ENCODE measurements around the gene VAV3.
"Not testable (repeated sequence)": the region's sequence is repeated elsewhere in the genome, so short reads cannot be mapped to it uniquely, and the experiment has no call there.

VAV3 gene

DNA sequence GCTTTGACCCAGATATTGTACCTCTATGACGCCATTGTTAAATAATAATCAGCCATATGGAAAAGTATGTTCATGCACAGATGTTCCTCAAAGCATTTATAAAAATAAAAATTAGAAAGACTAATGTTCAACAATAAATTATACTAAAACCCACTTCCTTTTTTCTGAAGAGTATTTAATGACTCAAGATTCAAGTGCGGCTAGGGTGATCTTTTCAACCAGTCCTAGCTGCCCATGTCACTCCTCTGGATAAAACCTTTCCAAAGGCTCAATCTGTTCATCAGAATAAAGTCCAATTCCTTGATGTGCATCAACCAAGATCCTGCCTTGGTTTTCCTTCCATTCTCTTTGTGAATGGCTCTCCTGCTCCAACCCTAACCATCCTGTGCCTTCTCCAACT lies 292.0 kb downstream of the VAV3 start:
- DNase-seq, result peak; percentile 16

GRCh38 chr1:107670397-107671040 lies 294.5 kb downstream of the VAV3 start:
- no peak for DNase-seq

GRCh38 chr1:107669996-107670395 lies 295.0 kb downstream of the VAV3 start:
- no peak for DNase-seq

DNA sequence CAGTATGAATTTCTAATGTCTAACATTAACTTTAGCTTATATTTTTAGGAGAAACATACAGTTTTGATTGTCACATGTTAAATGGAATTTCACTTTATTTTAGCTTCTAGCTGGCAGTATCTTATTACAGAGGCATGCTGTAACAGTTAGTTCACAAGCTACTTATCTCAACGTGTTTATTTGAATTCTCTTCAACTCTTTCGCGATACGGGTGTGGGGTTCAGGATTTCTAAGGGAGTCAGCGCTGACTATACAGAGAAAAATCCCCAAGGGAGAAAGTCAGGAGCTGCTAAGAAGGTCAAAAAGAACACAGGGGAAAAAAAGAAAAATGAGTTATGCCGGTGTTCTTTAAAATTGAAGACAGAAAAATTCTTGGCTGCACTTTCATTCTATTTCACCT lies 296.2 kb downstream of the VAV3 start:
- DNase-seq, result no peak

- no peak for DNase-seq
Observed at GRCh38 chr1:107666493-107666892, 298.5 kb downstream of the VAV3 start.

GRCh38 chr1:107664982-107665925 lies 299.7 kb downstream of the VAV3 start:
- DNase-seq, result no peak

GRCh38 chr1:107662971-107663370 lies 302.0 kb downstream of the VAV3 start:
- DNase-seq, result no peak

DNA sequence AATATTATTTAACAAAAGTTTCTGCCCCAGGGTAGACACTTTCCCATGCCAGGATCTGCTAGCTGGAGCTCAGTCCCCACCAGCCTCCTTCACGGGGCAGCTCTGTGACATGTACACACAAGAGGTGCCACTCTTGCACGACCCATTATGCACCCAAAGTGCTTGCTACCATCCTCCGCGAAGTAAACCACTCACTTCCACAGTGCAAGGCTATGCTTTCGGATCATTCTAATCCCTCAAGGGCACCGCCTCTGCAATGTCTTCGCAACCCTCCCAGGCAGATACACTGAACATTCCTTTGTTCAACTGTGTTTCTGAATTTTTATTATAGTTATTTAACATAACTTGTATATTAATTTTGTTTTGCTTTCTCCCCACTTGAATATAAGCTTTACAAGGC lies 303.8 kb downstream of the VAV3 start:
- DNase-seq, result no peak

- no peak for DNase-seq
Observed at GRCh38 chr1:107659961-107660360, 305.0 kb downstream of the VAV3 start.

DNA sequence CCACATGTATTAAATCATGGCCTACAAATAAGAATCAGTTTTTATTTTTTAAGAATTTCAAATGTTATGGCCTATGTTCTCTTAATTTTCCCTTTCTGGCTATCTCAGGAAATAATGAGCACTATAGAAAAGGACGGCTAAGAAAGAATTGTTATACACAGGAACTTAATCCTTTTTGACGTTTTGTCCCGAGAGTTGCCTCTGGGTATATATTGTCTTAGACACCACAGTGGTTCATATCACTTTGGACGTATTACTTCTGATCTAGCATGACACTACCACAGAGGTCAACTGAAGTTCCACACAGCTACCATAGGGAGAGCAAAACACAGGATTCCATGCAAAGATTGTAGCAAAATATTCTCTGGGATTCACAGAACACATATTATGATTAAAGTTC lies 307.6 kb downstream of the VAV3 start:
- DNase-seq, result no peak

DNA sequence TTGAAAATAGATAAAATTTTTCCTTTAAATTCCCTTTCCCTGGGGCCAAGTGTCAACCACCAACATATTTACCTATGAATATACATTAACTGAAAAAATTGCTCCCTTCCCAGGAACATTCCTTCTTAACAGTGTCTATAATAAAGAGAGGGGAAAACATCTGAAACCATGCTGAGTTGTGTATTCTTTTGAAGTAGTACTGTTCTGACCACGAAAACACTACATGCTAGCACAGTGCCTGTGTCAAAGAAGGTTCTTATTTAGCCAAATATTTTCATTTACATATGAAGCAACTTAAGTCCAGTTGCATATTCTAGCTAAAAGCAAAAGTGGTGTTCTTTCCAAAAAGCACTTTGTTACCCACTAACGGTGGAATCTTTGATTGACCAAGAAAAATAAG lies 311.2 kb downstream of the VAV3 start:
- no peak for DNase-seq

DNA sequence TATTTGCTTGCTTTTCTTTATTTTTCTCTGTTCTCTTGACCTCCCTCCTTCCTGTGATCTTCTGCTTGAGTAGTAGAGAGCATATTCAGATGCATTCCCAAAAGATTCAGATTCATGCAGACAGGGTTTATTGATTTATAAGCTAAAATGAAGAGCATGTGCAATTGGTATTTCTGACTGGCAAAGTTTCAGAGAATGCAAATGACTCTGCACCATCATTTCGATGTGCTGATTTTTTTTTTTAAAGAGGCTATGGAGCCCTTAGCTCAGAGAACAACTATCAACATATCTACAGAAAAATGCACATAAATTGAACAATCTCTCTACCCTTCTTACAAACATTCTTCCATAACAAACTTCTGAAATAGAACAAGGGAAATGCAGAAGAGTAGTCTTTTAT lies 312.0 kb downstream of the VAV3 start:
- no peak for DNase-seq

GRCh38 chr1:107650825-107651224 lies 314.2 kb downstream of the VAV3 start:
- not testable (repeated sequence) for DNase-seq

DNA sequence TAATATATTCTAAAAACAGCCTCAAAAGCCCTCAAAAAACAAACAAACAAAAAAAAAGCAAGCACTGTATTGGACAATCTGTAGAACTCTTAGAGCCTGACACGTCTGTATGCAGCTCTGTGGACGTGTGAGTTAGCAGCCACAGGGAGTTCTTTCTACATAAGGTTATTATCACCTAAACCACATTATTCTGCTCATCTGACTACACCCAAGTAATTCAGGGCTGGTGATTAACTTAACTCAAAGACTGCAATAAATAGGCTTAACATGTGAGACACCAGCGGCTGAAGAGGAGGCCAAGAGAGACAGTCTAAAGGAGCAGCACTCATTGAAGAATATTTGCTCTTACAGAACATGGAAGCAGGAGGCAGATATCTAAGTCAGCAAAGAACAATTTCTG lies 316.0 kb downstream of the VAV3 start:
- DNase-seq, result no peak

DNA sequence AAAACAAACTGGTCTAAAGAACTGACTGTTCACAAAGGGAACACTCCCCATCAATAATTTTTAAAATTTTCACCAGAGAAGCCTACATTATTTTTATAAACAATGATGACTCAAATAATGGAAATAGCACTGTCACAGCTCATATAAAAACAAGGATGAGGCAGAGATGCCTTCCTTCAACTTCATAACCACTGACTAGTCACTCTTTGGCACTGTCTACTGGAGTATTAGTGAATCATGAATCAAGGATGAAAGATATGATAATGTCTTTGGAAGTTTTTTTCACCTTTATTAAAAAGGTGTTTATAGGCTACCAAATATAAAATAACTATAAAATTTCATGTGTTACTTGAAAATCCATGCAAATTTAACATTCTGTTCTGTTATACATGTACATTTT lies 316.9 kb downstream of the VAV3 start:
- DNase-seq, result no peak

DNA sequence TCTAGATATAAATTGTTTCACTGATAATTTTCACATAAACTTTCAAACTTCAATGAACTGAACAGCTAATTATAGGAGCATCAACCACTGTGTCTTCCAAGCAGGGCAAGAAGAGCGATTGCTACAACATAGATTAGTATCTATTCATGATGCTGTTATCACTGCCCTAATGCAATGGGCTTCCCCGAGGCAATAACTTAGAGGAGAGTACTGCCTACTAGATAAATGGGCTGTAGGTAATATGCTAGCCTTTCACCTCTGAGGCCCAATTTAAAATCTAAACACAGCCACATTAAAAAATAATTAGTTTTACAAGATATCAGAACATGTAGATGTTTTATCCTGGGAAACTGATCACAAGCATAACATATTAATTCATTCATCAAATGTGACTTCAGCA lies 318.0 kb downstream of the VAV3 start:
- no peak for DNase-seq

- peak; percentile 28 for DNase-seq
Observed at GRCh38 chr1:107643766-107644165, 321.2 kb downstream of the VAV3 start.

GRCh38 chr1:107640207-107640606 lies 324.8 kb downstream of the VAV3 start:
- DNase-seq, result peak; percentile 74

- no peak for DNase-seq
Observed at GRCh38 chr1:107637101-107637500, 327.9 kb downstream of the VAV3 start.

- no peak for DNase-seq
Observed at GRCh38 chr1:107633596-107633995, 331.4 kb downstream of the VAV3 start.

- no peak for DNase-seq
Observed at GRCh38 chr1:107626073-107626796, 338.7 kb downstream of the VAV3 start.

GRCh38 chr1:107625405-107626029 lies 339.5 kb downstream of the VAV3 start:
- DNase-seq, result no peak

GRCh38 chr1:107623431-107623830 lies 341.5 kb downstream of the VAV3 start:
- no peak for DNase-seq

Measured in MV-4-11 (cell line).